ENCODE results near the gene MAPK1IP1L. TPM values are rescaled to one million over a fixed set of nuclear protein-coding genes. Genes with fewer than 3 reads are reported as not detected.

The MAPK1IP1L gene
- total and polyA plus RNA-seq, 2 donors (not counting 1 experiment from before 2014, with no cell fraction given), result 116 to 141 TPM

DNA sequence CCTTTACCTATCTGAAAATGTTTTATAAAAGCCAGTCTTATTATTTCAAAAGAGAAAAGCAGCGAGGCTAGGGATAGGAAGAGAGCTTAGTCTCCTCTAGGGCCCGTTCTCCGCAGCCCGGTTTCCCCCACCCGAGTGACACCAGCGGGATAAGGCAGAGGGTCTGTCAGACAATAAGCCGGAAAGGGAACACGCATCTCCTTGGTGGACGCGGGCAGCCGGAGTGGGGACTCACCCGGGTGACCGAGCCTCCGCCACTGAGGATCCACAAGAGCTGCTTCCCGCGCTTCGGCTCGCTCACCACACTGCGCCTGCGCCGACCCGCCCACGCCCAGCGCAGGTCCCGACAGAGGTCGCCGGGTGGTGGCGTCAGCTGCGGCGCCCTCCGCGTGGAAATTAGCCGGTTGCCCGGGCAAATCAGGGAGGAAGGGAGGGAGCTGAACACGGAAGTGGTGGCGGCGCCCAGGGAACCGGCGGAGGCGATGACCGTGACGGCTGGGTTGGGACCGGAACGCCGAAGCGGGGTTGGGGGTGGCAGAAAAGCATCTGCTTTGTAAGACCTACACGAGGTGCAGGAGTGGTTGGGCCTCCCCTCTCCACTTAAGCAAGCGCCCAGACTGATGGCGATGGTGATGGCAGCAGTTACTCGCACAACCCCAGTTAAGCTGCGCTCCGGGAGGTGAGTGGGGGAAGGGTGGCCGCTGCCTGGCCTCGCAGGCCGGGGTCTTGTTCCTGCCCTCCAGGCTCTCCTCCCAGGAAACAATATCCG lies 24.5 kb upstream of the MAPK1IP1L start, which contains the start of the genes SOCS4 and WDHD1:
TSS of gene SOCS4 (plus strand) at position 444 of the 769 bp plus-strand sequence. CDS start 15,806 bp downstream, outside the sequence.
TSS of gene WDHD1 (minus strand) at position 307 of the 769 bp plus-strand sequence. CDS start 312 bp downstream, outside the sequence.
- TF ChIP-seq EZH2 (IDR thresholded peaks at IDR 0.05; ENCODE audit: borderline replicate concordance, insufficient read depth, low read depth, low read length, poor library complexity, severe bottlenecking), result no peak
- TF ChIP-seq CTCF (IDR thresholded peaks at IDR 0.05), result no peak
- peaks cover 18 to 30% of the 10 kb centered on the region in 2 donors for H3K4me1 ChIP-seq (ENCODE audit: control insufficient read depth in 2 of 2, insufficient read depth in 2 of 2, low read length in 2 of 2)
- Mint-ChIP-seq H3K4me1 (peaks cover 47% of the 10 kb centered on the region), H3K4me3 (peak within 1 kb of the TSS; percentile 94), H3K9me3 (ENCODE audit: insufficient read depth) (no peaks in the 10 kb centered on the region), H3K27ac (peak within 1 kb of the TSS; percentile 91), H3K27me3 (no peaks in the 10 kb centered on the region)
- peaks cover 0 to 2% of the 10 kb centered on the region in 2 experiments for H3K36me3 ChIP-seq (replicated peaks in 1 of 2; ENCODE audit: control extremely low read depth in 1 of 2, control insufficient read depth in 1 of 2, extremely low read depth in 1 of 2, insufficient read depth in 2 of 2, low read length in 1 of 2)
- ATAC-seq (ENCODE audit: low read depth) (peak; percentile 93), DNase-seq (peak; percentile 97)
- WGBS (ENCODE audit: insufficient coverage), result under 1% methylated on average over 52 of the region's 56 CpGs
- CTCF ChIA-PET, result interaction anchor here (0.5 to 2.1 kb wide), 8 partner anchors 12 to 466 kb away, joined by 3 to 20 read pairs (median 4); partner anchors contain the start of gene MAPK1IP1L
- peak within 1 kb of the TSS; percentile 78 to 90 for H3K27ac ChIP-seq (ENCODE audit: low read length in 2 of 2)
- peak within 1 kb of the TSS; percentile 91 for H3K4me2 ChIP-seq (replicated peaks; ENCODE audit: low read depth, low read length, poor library complexity, severe bottlenecking)
- H4K20me1 ChIP-seq (ENCODE audit: control insufficient read depth, insufficient read depth, low read length, poor library complexity, severe bottlenecking), result no peaks in the 10 kb centered on the region
- peak within 1 kb of the TSS; percentile 97 for H2AFZ ChIP-seq (ENCODE audit: insufficient read depth, low read depth, low read length, poor library complexity, severe bottlenecking)
- POLR2A ChIA-PET, result interaction anchor here (0.6 to 1.2 kb wide), 4 partner anchors 25 to 166 kb away, joined by 3 to 5 read pairs (median 4); partner anchors contain the start of genes GCH1 and MAPK1IP1L
- peak within 1 kb of the TSS; percentile 90 for H3K9ac ChIP-seq (ENCODE audit: low read length)
- peak within 1 kb of the TSS; percentile 62 to 95 (median 90) for H3K4me3 ChIP-seq (ENCODE audit: control extremely low read depth in 1 of 5, extremely low read depth in 1 of 5, insufficient read depth in 1 of 5, low read depth in 2 of 5, low read length in 4 of 5)
- H3K27me3 ChIP-seq (replicated peaks in 1 of 4; ENCODE audit: control extremely low read depth in 1 of 4, control insufficient read depth in 3 of 4, insufficient read depth in 4 of 4, low read length in 3 of 4), result no peaks in the 10 kb centered on the region
- H3K9me3 ChIP-seq (ENCODE audit: control extremely low read depth in 1 of 3, control insufficient read depth in 2 of 3, insufficient read depth in 1 of 3, low read length in 2 of 3), result no peaks in the 10 kb centered on the region
- peaks cover 64% of the 10 kb centered on the region for H3K79me2 ChIP-seq (ENCODE audit: control insufficient read depth, insufficient read depth, low read length)
- intact Hi-C loops (cut with micrococcal nuclease), result loop anchor here (1.0 to 5.0 kb wide), 6 partner anchors 24 to 1875 kb away; partner anchors contain the start of genes DDHD1, DLGAP5, FBXO34 and GCH1
